Right lobe of liver (tissue), 6 donors: ENCODE measurements around the gene STRIP2. TPM values are rescaled to one million over a fixed set of nuclear protein-coding genes. Genes with fewer than 3 reads are reported as not detected.

Experiments
- ATAC-seq, 4 donors: fragments of 200-7000 bp; cut with Tn5 transposase; one replicate each; pipeline ENCODE4 v1.9.1; 2020; ENCODE audit warnings: mild to moderate bottlenecking in 4 of 4, moderate library complexity in 4 of 4
- DNase-seq, 3 donors: peaks; one replicate each; pipeline ENCODE4 v3.0.0-alpha.2; 2020
- H3K27ac ChIP-seq, 3 donors: fragments of 200-600 bp; one replicate each; pipeline ENCODE4 v1.8.0; 2022
- H3K27me3 ChIP-seq, 2 donors: fragments of 200-600 bp; one replicate each; pipeline ENCODE4 v1.8.0; 2022
- H3K36me3 ChIP-seq, 4 donors: fragments of 200-600 bp; sonication (generic) in 1 of 4; one replicate each; pipeline versions ENCODE4 v1.5.1 to v1.8.0; 2017 to 2022; ENCODE audit warnings: control low read depth in 1 of 4
- H3K4me1 ChIP-seq, 4 donors: fragments of 200-600 bp; sonication (generic) in 1 of 4; one replicate each; pipeline versions ENCODE4 v1.5.1 to v1.8.0; 2017 to 2022; ENCODE audit warnings: control low read depth in 1 of 4
- H3K4me3 ChIP-seq, 3 donors: fragments of 200-600 bp; one replicate each; pipeline ENCODE4 v1.8.0; 2022
- H3K9me3 ChIP-seq, 4 donors: fragments of 200-600 bp; sonication (generic) in 1 of 4; one replicate each; pipeline versions ENCODE4 v1.5.1 to v1.8.0; 2017 to 2022; ENCODE audit warnings: control low read depth in 1 of 4
- CTCF ChIP-seq, 4 donors: fragments of 200-600 bp in 3 of 4; fragments of 450-650 bp in 1 of 4; IDR thresholded peaks; one replicate each; pipeline versions ENCODE4 v1.5.1 to v1.8.0; 2016 to 2022; ENCODE audit warnings: antibody characterized with exemption in 4 of 4, mild to moderate bottlenecking in 2 of 4
- POLR2A ChIP-seq: fragments of 450-650 bp; IDR thresholded peaks from one replicate; pipeline ENCODE4 v1.6.1; 2017; ENCODE audit warnings: antibody characterized with exemption, mild to moderate bottlenecking
- WGBS: methylation state at CpG from one replicate; pipeline ENCODE4 v1.1.6; 2018; ENCODE audit warnings: low coverage, low lambda C conversion rate; ENCODE audit not compliant: insufficient coverage; ENCODE audit errors: missing lambda C conversion rate; 5-methylcytosine and 5-hydroxymethylcytosine counted together
- intact Hi-C, 2 donors: fragments of 100-400 bp; cut with DNase I; formaldehyde crosslinking; loops; one replicate each; pipeline versions ENCODE4 v1.11.2 to v1.14.1; 2022
- total RNA-seq, 6 experiments: library from RNA; depleted of rRNA in 2 of 6; stranded (reverse); fragments of >200 nt in 2 of 6; fragmentation: NEBNext Ultra II Directional in 3 of 6; extraction: Animal tissue kit (Norgen Biotek cat#: 25700) in 3 of 6; gene quantifications; one replicate each; pipeline versions ENCODE4 v1.1.0 to v1.2.4, GENCODE V29; 2016 to 2023
- donor health status: DM: no; HTN: yes; CAD: no.
- donor health status: DM: no; HTN: no; CAD: no.
- donor health status: DM: no; HTN: no; CAD: no.
- donor health status: DM: no; HTN: yes; CAD: no.
- donor health status: DM: no; HTN: yes; CAD: no.

Gene STRIP2
- total RNA-seq, 6 experiments from 2014 or later, result 0.24 to 0.86 (median 0.42) TPM

DNA sequence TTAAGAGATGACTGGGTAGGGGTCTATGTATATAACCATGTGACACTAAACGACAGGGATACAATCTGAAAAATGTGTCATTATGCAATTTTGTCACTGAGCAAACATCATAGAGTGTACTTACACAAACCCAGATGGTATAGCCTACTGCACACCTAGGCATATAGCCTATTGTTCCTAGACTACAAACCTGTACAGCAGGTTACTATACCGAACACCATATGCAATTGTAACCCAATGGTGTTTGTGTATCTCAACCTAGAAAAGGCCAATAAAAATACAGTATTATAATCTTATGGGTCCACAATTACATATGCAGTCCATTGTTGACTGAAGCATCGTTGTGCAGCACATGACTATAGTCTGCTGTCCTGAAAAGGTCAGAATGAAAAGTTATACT, 22.9 kb downstream of the STRIP2 start:
- no peak overlapping the region for H3K4me3 ChIP-seq
- WGBS, result 89% methylated on average over 3 of the region's 3 CpGs
- TF ChIP-seq POLR2A (no peak), CTCF (IDR thresholded peaks at IDR 0.05) (no peak)
- intact Hi-C loops, result no loop called here
- no peaks in the 10 kb centered on the region for H3K9me3 ChIP-seq
- no peak for DNase-seq
- no peak overlapping the region for H3K27ac ChIP-seq
- no peaks in the 10 kb centered on the region for H3K4me1 ChIP-seq
- ATAC-seq, result no peak
- no peaks in the 10 kb centered on the region for H3K36me3 ChIP-seq
- no peaks in the 10 kb centered on the region for H3K27me3 ChIP-seq

GRCh38 chr7:129458171-129458570, 23.9 kb downstream of the STRIP2 start:
- Histone ChIP-seq H3K36me3 (no peaks in the 10 kb centered on the region), H3K4me3 (no peak overlapping the region), H3K9me3 (no peaks in the 10 kb centered on the region), H3K27me3 (no peaks in the 10 kb centered on the region), H3K4me1 (no peaks in the 10 kb centered on the region), H3K27ac (no peak overlapping the region)
- no peak for DNase-seq
- WGBS, result 90% methylated on average over 2 of the region's 5 CpGs
- no peak for ATAC-seq
- intact Hi-C loops, result no loop called here
- TF ChIP-seq POLR2A (no peak), CTCF (IDR thresholded peaks at IDR 0.05) (no peak)

GRCh38 chr7:129461809-129462208, 27.6 kb downstream of the STRIP2 start:
- no peak for DNase-seq
- intact Hi-C loops, result no loop called here
- Histone ChIP-seq H3K27ac (no peak overlapping the region), H3K4me1 (no peaks in the 10 kb centered on the region), H3K9me3 (no peaks in the 10 kb centered on the region), H3K27me3 (no peaks in the 10 kb centered on the region), H3K36me3 (no peaks in the 10 kb centered on the region), H3K4me3 (no peak overlapping the region)
- WGBS, result 93% methylated on average over 2 of the region's 2 CpGs
- TF ChIP-seq POLR2A (no peak), CTCF (IDR thresholded peaks at IDR 0.05) (no peak)
- no peak for ATAC-seq

DNA sequence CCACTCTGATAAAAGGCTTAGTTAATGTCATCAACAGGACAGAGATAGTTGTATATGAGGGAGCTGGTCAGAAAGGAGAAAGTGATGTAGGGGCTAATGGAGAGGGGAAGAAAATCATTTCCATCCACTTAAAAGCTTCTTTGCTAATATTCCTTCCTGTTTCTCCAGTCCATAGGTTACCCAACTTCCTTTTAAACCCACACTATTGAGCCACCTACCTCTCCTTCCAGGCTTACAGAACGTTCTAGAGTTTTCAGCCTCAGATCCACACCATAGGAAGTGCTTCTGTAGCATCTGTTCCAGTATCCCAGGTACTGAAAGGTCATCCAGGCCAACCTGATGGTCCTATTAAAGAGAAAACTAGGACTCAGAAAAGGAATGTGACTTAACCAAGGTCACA, 28.2 kb downstream of the STRIP2 start:
- Histone ChIP-seq H3K9me3 (no peaks in the 10 kb centered on the region), H3K36me3 (no peaks in the 10 kb centered on the region), H3K4me1 (no peaks in the 10 kb centered on the region), H3K4me3 (no peak overlapping the region), H3K27me3 (no peaks in the 10 kb centered on the region), H3K27ac (no peak overlapping the region)
- intact Hi-C loops, result no loop called here
- WGBS, result 33% methylated on average over 1 of the region's 1 CpG
- DNase-seq (no peak), ATAC-seq (no peak)
- TF ChIP-seq CTCF (IDR thresholded peaks at IDR 0.05), result no peak
- TF ChIP-seq POLR2A, result no peak

- TF ChIP-seq POLR2A (no peak), CTCF (IDR thresholded peaks at IDR 0.05) (no peak)
- no peak overlapping the region for H3K27ac ChIP-seq
- intact Hi-C loops, result no loop called here
- H3K9me3 ChIP-seq, result no peaks in the 10 kb centered on the region
- H3K27me3 ChIP-seq, result no peaks in the 10 kb centered on the region
- WGBS, result 96% methylated on average over 3 of the region's 4 CpGs
- H3K4me1 ChIP-seq, result no peaks in the 10 kb centered on the region
- no peak for DNase-seq
- ATAC-seq, result no peak
- no peak overlapping the region for H3K4me3 ChIP-seq
- H3K36me3 ChIP-seq, result no peaks in the 10 kb centered on the region
Measured at GRCh38 chr7:129464194-129464593, 30.0 kb downstream of the STRIP2 start.
